Measurements from ENCODE around the gene KCNH1.

DNA sequence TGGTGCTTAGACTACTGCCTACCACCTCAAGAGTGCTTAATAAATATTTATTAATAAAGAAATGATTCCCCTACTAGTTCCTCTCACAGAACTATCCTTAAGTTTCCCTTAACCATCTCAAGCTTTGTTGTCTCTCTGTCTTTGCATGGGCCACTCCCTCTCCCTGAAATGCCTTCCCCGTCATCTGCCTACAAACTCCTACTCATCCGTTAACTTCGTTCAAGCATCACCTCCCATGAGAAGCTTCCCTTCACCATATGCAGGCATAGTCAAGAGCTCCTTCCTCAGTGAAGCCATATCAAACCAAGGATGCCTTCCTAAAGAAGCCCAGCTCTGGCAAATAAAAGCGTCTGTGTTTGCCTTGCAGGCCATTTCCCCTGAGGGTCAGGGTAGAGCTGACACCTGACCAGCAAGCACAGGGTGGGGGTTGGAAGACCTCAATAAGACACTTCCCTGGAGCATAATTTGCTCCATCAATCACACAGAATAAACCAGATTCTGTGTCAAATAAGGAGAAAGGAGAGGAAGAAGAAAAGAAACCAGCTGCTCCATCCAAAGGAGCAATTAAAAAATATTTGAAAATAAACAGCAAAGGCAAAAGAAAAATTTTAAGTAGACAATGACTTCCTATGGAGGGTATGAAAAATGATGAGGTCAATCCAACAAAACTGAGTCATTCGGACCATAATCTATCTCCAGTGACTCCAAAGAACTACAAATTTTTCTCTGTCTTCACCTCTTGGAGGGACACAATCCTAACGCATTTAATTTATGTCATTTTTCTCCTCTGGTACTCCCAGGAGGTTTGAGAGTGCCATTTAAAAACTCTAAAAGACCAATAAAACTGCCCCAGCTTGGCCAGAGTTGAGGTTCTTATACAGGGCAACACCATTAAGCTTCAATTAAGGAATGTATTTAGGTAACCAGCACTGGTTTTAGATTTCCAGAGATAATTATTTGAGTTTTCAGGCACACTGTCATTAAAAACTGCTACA, 303.6 kb downstream of the KCNH1 start:
- TF ChIP-seq, protein P1, sequence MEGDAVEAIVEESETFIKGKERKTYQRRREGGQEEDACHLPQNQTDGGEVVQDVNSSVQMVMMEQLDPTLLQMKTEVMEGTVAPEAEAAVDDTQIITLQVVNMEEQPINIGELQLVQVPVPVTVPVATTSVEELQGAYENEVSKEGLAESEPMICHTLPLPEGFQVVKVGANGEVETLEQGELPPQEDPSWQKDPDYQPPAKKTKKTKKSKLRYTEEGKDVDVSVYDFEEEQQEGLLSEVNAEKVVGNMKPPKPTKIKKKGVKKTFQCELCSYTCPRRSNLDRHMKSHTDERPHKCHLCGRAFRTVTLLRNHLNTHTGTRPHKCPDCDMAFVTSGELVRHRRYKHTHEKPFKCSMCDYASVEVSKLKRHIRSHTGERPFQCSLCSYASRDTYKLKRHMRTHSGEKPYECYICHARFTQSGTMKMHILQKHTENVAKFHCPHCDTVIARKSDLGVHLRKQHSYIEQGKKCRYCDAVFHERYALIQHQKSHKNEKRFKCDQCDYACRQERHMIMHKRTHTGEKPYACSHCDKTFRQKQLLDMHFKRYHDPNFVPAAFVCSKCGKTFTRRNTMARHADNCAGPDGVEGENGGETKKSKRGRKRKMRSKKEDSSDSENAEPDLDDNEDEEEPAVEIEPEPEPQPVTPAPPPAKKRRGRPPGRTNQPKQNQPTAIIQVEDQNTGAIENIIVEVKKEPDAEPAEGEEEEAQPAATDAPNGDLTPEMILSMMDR (IDR thresholded peaks at IDR 0.05): no peak
- no peak for TF ChIP-seq POLR2A (IDR thresholded peaks at IDR 0.05)
